GM06990 (cell line): ENCODE results near the gene SRSF3.

Source experiments
- DNase-seq: peaks from one replicate; pipeline ENCODE4 v3.0.0-alpha.2; 2011; ENCODE audit not compliant: insufficient read length; ENCODE audit errors: extremely low read depth
- H3K27me3 ChIP-seq: replicated peaks from 2 replicates; pipeline ENCODE4 v1.6.0; 2011; ENCODE audit warnings: low read length; ENCODE audit not compliant: control insufficient read depth, insufficient read depth
- H3K36me3 ChIP-seq: 2 replicates; pipeline ENCODE4 v1.5.1; 2011; ENCODE audit warnings: low read length; ENCODE audit not compliant: control insufficient read depth, insufficient read depth
- H3K4me3 ChIP-seq: replicated peaks from 2 replicates; pipeline ENCODE4 v1.5.1; 2011; ENCODE audit warnings: low read depth, mild to moderate bottlenecking, control low read depth, low read length
- CTCF ChIP-seq: IDR thresholded peaks from 2 replicates; pipeline ENCODE4 v1.5.1; 2011; ENCODE audit warnings: low read length, control low read depth, mild to moderate bottlenecking, inconsistent platforms; ENCODE audit not compliant: insufficient read depth, poor library complexity, severe bottlenecking

The SRSF3 gene

GRCh38 chr6:36548401-36548743 is 45.8 kb upstream of the SRSF3 start:
- no peak for TF ChIP-seq CTCF
- no peak for DNase-seq
- no peak overlapping the region for H3K4me3 ChIP-seq
- H3K36me3 ChIP-seq = no peaks in the 10 kb centered on the region; the same call in 1 of the 2 replicates
- no peaks in the 10 kb centered on the region for H3K27me3 ChIP-seq

GRCh38 chr6:36550473-36551000 is 43.6 kb upstream of the SRSF3 start:
- no peaks in the 10 kb centered on the region for H3K27me3 ChIP-seq
- no peaks in the 10 kb centered on the region for H3K36me3 ChIP-seq
- DNase-seq = no peak
- no peak overlapping the region for H3K4me3 ChIP-seq
- TF ChIP-seq CTCF = no peak

- no peak for TF ChIP-seq CTCF
- DNase-seq = no peak
- H3K27me3 ChIP-seq = no peaks in the 10 kb centered on the region
- H3K4me3 ChIP-seq = no peak overlapping the region
- H3K36me3 ChIP-seq = no peaks in the 10 kb centered on the region
Measured at GRCh38 chr6:36555750-36556252, 38.4 kb upstream of the SRSF3 start.

GRCh38 chr6:36556281-36556680 is 37.9 kb upstream of the SRSF3 start:
- no peak for DNase-seq
- no peak overlapping the region for H3K4me3 ChIP-seq
- TF ChIP-seq CTCF = no peak
- H3K36me3 ChIP-seq = no peaks in the 10 kb centered on the region
- no peaks in the 10 kb centered on the region for H3K27me3 ChIP-seq

GRCh38 chr6:36559011-36559793 is 35.0 kb upstream of the SRSF3 start:
- no peak for DNase-seq
- H3K4me3 ChIP-seq = no peak overlapping the region
- no peaks in the 10 kb centered on the region for H3K36me3 ChIP-seq
- H3K27me3 ChIP-seq = no peaks in the 10 kb centered on the region; the same call in 1 of the 2 replicates
- no peak for TF ChIP-seq CTCF

- Histone ChIP-seq H3K36me3 (no peaks in the 10 kb centered on the region), H3K27me3 (no peaks in the 10 kb centered on the region; the same call in 1 of the 2 replicates), H3K4me3 (no peak overlapping the region)
- no peak for TF ChIP-seq CTCF
- no peak for DNase-seq
Measured at GRCh38 chr6:36560822-36561221, 33.3 kb upstream of the SRSF3 start.
